Kidney capillary endothelial cell (primary cell): Measurements from ENCODE around the gene LYPD6.

ENCODE experiments used
- DNase-seq: peaks from one replicate; pipeline ENCODE4 v3.0.0-alpha.2; 2018; ENCODE audit warnings: low spot score

LYPD6 gene

DNA sequence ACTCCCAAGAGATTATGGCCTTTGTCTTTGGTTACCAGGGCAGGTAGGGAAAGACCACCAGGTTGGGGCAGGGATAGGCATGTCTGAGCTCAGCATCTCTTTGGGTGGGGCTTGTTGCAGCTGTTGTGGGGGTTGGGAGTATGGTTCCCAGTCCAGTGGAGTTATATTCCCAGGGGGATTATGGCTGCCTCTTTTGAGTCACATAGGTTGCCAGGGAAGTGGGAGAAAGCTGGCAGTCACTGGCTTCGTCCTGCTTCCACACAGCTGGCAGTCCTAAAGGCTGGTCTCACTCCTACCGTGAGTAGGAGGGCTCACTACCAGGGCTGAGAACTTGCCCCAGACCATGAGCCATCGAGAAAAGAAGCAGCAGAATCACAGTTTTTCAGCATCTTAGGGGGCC, 79.1 kb downstream of the LYPD6 start:
- DNase-seq: no peak

- DNase-seq: no peak
Measured at GRCh38 chr2:149410701-149411484, 80.5 kb downstream of the LYPD6 start.

- no peak for DNase-seq
Measured at GRCh38 chr2:149413487-149413886, 83.1 kb downstream of the LYPD6 start.

GRCh38 chr2:149415086-149415485, 84.7 kb downstream of the LYPD6 start:
- DNase-seq: no peak

- no peak for DNase-seq
Measured at GRCh38 chr2:149418065-149418464, 87.7 kb downstream of the LYPD6 start.

DNA sequence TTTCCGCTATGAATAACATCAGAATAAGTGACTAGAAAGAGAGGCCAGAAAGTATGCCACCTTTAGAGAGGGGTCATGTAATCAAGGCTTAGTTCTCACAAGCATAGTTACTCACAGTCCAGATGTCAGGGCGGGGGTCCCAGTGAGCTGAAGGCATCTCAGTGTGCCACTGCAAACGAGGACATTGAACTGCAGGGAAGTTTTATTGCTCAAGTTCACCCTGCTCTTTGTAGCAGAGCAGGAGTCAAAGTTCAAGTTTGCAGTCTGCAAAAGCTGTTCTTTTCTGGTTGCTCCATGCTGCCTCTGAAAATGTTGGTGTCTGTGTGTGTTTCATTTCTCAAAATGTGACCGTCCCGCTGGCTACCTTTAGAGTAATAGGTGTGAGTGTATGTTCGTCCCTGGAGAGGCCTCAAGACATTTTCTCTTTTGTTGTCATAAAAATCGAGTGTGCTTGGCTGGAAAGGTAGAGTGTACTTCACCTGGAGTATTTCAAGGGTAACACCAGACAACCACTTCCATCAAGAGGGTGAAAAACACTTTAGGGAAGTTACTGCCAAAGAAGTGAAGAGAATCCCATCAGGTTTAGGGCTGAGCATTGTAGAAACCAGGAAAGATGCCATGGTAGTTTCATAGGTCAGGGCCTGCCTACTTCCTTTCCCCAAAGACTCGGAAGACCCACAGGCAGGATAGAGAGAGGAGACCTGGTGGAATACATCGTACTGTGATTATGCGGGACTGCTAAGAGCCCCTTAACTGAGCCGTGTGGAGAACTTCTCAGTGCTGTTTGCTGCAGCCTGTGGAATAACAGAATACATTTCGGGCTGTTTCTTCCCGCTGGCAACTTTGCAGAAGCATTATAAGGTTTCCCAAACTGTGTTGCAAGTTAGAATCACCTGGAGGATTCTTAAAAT, 89.9 kb downstream of the LYPD6 start:
- DNase-seq: no peak

DNA sequence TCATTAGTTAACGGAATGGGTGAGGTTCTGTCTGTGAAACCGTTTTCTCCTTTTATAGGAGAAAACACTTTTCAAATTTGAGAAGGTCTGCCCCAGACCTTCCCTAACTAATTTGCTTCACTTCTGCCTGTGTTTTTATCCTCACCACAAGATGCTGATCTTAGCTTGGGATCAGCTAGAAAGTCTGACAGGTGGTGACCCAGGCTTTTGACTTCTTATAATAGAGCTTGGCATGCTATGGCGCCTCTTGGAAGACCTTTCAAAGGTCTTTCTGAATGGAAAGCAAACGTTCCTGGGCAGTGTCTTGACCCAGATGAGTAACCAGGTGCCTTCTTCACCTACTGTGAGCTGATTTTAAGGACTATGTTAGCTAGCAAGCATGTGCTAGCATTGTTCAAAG, 91.4 kb downstream of the LYPD6 start:
- DNase-seq: no peak

GRCh38 chr2:149422337-149422990, 92.1 kb downstream of the LYPD6 start:
- DNase-seq: no peak

DNA sequence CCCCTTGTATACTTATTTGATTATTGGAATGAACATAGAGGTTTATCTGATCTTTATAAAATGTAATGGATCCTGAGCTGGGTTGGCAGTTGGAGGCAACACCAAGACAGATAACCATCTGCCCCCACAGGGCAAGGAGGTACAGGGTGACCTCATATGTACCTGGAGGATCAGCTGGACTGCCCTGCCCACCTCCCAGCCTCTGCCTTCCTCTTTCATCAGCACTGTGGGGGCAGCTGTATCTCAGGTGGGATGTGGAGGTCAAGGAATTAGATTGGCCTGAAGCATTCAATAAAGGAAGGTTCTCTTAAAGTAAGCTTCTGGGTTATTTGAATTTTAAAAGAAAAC, 92.6 kb downstream of the LYPD6 start:
- no peak for DNase-seq

- DNase-seq: no peak
Measured at GRCh38 chr2:149423630-149424029, 93.2 kb downstream of the LYPD6 start.

GRCh38 chr2:149427387-149427786, 97.0 kb downstream of the LYPD6 start:
- DNase-seq: no peak

DNA sequence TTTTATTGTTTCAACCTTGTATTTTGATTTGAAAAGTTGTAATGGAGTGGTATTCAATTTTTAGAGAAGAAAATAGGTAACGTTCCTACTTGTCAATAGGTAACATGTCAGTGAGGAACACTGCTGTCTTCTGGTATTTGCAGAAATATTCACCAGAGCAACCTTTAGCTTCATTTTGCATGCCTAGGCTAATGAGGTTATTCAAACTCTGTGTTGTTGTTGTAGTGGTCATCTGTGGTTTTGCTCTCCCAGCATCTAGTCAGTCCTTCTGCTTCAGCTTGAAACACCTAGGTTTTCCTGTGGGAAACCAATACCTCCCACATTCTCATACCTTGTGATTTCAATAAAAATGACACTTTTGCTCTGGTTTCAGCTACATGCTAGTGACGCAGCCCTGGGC, 98.4 kb downstream of the LYPD6 start:
- no peak for DNase-seq

GRCh38 chr2:149430743-149431736, 100.7 kb downstream of the LYPD6 start:
- no peak for DNase-seq

DNA sequence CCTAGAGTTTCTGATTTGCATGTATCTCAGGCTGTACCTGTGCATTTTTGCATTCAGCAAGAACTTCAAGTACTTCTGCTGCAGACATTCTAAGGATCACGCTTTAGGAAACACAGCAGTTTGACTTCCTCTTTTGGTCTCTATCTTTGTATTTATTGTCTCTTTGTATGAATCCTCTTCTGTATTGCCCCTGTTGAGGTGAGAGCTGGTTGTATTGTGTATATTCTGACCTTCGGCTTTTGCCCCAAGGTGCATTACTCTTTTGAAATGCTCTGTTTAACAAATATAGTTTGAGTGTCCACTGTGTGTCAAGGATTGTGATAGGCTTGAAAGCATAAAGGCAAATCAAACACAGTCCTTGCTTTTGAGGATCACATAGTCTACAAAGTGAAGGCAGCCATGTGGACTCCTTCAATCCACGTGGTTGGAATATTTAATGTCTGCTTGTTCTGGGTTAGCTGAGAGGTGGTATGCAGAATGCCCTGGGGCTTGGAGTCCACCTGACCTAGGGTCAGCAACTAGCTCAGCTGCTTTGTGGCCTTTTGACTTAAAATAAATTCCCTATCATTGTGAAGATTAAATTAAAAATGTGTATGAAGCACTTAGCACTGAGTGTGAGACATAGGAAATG, 108.1 kb downstream of the LYPD6 start:
- no peak for DNase-seq

- DNase-seq: no peak
Measured at GRCh38 chr2:149441255-149441654, 110.9 kb downstream of the LYPD6 start.

DNA sequence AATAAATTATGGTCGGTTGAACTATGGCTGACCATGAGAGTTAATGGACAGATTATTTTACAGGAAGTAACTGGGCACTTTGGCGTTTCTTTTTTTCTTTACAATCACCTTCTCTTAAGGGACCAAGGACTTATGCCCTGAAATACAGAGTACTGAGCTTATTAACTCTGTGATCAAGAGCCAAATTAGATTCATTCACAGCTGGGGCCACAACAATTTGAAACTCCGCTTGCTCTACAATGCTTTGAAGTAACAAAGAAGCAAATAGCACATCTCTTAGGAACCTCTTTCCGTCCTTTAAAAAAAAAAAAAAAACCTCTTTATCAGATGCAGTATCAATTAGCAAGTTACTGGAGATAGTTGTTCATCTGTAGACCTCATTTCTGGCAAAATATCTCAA, 112.0 kb downstream of the LYPD6 start:
- no peak for DNase-seq

GRCh38 chr2:149443150-149443549, 112.8 kb downstream of the LYPD6 start:
- no peak for DNase-seq

- no peak for DNase-seq
Measured at GRCh38 chr2:149446748-149447147, 116.4 kb downstream of the LYPD6 start.

DNA sequence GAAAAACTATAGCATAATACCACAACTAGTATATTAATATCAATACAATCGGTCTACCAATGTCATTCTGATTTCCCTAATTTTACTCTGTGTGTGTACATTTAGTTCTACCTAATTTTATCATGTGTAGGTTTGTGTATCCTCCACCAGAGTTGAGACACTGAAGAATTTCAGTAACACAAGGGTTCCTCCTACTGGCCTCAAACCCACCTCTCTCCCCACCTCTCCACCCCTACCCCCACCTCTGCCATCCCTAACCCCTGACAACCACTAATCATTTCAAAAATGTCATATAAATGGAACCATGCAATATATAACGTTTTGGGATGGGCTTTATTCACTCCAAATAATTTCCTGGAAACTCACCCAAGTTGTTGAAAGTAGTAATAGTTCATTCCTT, 117.9 kb downstream of the LYPD6 start:
- no peak for DNase-seq

GRCh38 chr2:149449017-149449416, 118.6 kb downstream of the LYPD6 start:
- no peak for DNase-seq
